ENCODE data around the gene HOXC13.

GRCh38 chr12:53993162-53994008, 54.8 kb downstream of the HOXC13 start:
- no peak for TF ChIP-seq POLR2AphosphoS5 (IDR thresholded peaks at IDR 0.05)
- no peak for TF ChIP-seq CTCF (IDR thresholded peaks at IDR 0.05)
- TF ChIP-seq POLR2A (IDR thresholded peaks at IDR 0.05): no peak
- TF ChIP-seq EP300 (IDR thresholded peaks at IDR 0.05): no peak

Data from gastroesophageal sphincter (tissue), 3 donors.